GM19397 (cell line): ENCODE data around the gene ERGIC1.

ENCODE experiments used
- ATAC-seq: cut with Tn5 transposase; IDR thresholded peaks from one replicate; pipeline ENCODE4 v1.9.1; 2021; ENCODE audit warnings: mild to moderate bottlenecking, moderate library complexity; ENCODE audit not compliant: unreplicated experiment

The ERGIC1 gene

DNA sequence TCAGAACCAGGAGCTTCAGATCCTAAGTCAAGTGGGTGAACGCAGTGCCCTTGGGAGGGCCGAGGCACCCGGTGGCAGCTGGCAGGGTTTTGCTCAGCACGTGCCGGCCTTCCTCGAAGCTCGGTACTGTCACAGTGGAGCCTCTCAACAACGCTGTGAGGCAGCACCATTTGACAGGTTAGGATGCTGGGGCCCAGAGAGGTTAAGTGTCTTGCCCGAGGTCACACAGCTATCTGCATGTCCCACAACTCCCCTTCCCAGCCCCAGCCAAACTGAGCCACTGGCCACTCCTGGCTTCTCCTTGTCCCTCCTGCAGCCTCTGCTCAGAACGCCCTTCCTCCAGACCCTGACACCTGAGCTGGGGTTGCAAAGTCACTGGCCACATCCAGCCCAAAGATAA, 81.5 kb downstream of the ERGIC1 start:
- no peak for ATAC-seq

- ATAC-seq, result no peak
Measured at GRCh38 chr5:172918421-172919371, 84.6 kb downstream of the ERGIC1 start.

GRCh38 chr5:172919525-172920446, 85.7 kb downstream of the ERGIC1 start:
- no peak for ATAC-seq

- ATAC-seq, result no peak
Measured at GRCh38 chr5:172920447-172920849, 86.4 kb downstream of the ERGIC1 start.

DNA sequence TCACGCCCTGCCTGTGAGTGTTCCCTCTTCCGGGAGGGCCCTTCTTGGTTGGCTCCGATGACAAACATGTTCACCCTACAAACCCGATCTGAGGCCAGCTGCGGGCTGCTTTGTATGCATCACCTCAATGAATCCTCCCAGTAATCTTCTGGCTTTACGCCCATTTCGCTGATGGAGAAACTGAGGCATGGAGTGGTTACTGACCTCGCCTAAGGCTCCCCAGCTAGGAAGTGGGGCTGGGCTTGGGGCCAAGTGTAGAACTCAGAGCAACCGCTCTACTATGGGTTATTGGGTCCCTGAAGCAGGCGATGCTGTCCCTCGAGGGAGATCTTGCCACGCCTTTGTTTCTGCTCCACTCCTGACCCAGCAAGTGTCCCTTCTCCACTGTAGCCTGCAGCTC, 86.9 kb downstream of the ERGIC1 start:
- no peak for ATAC-seq

DNA sequence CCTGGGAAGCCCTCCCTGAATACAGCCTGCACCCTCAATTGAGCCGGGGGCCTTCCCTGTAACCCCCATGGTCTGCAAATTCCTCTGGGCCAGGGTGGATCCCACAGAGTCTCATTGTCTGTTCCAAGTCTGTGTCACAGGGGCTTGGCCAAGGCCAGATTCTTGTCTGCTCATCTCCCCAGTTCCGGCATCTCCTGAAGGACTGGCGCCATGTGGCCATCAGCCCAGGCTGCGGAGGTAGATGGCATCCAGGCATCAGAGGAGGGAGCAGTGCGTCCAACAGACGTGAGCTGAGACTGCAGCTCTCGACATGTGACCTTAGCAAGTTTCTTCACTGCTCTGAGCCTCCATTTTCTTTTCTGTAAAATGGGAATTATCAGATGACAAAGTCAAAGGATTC, 87.9 kb downstream of the ERGIC1 start:
- no peak for ATAC-seq

DNA sequence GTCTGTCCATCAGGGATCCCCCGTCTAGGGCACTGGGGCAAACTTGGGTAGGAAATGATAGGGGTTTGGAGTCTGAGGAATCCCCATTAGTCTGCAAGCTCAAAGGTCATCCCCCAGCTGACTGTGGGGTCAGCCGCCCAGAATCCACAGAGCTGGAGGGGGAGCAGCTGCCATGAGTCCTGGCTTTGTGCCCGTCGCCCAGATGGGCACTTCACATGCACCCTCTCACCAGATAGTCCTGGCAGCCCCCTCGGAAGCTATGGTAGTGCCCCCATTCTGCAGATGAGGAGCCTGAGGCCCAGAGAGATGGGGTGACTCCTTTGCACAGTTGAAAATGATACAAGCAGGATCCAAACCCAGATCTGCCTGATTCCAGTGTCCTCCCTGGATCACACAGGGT, 89.5 kb downstream of the ERGIC1 start:
- ATAC-seq, result no peak

DNA sequence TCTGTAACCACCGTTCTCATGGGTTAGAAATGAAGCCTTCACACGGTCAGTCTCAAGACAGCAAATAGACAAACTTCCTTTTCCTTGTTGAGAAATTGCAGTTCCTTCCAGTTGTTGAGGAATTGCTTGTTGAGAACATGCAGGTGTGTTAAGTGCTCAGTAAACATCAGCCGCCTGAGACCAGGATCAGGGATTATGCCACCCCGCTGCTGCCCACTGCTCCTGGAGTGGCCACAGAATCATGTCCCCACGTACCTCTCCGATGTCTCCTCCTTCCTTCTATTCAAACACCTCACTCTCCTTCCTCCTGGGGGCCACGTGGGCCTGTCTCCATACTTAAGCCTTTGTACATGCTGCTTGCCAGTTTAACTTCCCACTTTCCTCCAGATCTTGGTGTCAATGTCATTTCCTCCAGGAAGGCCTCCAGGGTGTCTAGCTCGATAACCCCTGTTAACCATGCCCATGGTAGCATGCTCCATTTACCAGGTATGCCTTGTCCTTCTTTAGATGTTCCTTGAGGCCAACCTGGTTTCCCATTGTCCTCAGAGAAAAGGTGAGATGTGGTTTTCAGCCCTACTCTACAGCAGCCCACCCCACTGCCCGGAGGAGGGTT, 91.4 kb downstream of the ERGIC1 start:
- no peak for ATAC-seq

- no peak for ATAC-seq
Measured at GRCh38 chr5:172926008-172926523, 92.0 kb downstream of the ERGIC1 start.

DNA sequence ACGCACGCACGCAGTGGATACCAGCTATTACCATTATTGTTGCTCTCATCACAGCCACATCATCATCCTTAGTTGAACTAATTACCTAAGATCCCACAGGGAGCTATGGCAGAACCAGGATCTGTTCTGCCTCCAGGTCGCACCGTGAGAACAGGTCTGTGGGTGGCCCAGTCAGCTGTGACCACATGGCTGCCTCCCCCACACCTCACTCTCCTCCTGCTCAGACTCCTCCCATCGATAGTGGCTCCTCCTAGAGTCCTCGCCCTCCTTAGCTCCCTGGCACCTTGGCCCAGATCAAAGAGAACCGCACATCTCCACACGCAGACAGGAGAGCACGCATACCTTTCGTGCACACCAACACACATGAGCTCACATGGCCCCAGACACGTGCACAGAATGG, 92.7 kb downstream of the ERGIC1 start:
- ATAC-seq, result no peak

- no peak for ATAC-seq
Measured at GRCh38 chr5:172929371-172929838, 95.4 kb downstream of the ERGIC1 start.

DNA sequence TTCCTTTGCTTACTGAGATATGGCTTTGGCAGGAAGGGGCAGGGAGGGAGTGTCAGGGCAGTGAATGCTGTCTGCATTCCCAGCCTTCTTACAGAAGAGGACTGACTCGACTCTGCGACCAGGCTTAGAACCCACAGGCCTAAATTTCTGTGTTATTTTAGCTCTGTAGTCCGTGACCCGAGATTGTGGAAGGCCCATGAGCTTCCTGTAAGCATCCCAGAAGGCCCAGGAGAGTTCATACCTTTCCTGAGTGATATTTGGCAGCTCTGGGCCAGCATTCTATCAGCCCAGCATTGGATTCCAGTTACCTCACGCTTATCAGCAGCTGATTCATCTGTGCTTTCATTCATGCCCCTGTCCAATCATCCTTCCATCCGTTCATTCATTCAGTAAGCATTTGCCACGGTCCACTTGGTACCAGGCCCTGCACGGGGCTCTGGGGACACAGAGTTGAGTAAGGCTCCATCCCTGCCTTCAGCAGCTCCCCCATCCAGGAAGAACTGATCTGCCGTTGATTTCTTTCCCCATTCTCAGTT, 97.0 kb downstream of the ERGIC1 start:
- no peak for ATAC-seq

GRCh38 chr5:172932313-172933017, 98.4 kb downstream of the ERGIC1 start:
- no peak for ATAC-seq

- no peak for ATAC-seq
Measured at GRCh38 chr5:172933238-172933637, 99.2 kb downstream of the ERGIC1 start.

- no peak for ATAC-seq
Measured at GRCh38 chr5:172935096-172935495, 101.0 kb downstream of the ERGIC1 start.

DNA sequence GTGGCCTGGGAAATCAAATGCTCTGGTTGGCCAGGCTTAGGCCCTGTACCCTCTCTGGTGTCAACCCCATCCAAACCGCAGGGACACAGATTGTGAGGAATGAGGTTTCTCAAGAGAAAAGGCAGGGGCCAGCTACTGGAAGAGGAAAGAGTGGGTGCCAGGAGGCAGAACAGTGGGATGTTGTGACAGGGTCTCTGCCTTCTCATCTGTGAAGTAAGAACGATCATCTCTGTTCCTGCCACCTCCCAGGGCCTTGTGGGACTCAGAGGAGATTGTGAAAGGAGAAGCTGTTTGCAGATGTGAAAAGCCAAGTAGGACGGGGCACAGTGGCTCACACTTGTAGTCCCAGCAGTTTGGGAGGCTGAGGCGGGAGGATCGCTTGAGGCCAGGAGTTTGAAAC, 102.3 kb downstream of the ERGIC1 start:
- ATAC-seq, result no peak

DNA sequence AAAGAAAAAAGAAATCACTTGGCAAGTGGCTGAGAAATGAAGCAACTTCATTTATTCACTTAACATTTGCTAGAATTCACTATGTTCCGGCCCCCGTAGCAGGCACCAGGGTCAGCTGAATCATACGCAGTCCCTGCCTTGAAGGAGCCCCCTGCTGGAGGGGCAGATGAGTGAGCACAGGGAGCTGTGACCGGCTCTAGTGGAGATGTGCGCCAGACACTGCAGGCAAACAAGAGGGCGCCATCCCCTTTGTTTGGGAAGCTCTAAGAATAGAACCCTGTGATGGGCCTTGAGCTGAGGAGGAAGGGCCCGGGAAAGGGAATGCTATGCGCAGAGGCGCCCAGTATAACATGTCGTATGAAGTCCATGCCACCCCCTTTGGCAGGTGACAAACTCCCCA, 105.0 kb downstream of the ERGIC1 start:
- no peak for ATAC-seq

DNA sequence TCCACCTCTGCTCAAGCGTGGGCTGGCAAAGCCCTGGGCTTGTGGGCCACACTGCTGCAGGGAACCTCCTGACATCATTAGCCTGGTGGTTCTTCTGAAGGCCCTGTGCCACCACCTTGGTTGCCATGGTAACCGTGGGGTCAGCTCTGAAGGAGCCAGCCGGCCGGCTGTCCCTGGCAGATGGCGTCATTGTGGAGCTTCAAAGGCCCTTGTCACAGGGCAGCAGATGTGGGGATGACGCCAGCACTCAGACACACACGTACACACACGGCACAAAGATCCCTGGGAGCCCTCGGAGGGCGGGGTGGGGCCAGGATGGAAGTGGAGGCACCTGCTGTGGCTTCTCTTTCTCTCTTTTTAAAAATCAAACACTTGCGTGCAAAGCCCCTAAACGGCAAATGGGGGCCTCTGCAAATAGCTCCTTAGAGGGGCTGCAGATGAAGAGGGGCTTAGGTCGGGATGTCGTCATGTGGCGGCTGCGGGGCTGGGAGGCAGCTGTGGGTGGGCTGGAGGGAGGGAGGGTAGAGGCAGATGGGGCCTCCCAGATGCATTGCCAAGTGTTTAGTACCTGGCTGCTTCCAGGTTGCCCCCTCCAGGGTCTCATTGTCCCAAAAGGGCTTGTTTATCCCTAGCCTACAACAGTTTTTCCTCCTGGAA, 105.7 kb downstream of the ERGIC1 start:
- ATAC-seq, result no peak

DNA sequence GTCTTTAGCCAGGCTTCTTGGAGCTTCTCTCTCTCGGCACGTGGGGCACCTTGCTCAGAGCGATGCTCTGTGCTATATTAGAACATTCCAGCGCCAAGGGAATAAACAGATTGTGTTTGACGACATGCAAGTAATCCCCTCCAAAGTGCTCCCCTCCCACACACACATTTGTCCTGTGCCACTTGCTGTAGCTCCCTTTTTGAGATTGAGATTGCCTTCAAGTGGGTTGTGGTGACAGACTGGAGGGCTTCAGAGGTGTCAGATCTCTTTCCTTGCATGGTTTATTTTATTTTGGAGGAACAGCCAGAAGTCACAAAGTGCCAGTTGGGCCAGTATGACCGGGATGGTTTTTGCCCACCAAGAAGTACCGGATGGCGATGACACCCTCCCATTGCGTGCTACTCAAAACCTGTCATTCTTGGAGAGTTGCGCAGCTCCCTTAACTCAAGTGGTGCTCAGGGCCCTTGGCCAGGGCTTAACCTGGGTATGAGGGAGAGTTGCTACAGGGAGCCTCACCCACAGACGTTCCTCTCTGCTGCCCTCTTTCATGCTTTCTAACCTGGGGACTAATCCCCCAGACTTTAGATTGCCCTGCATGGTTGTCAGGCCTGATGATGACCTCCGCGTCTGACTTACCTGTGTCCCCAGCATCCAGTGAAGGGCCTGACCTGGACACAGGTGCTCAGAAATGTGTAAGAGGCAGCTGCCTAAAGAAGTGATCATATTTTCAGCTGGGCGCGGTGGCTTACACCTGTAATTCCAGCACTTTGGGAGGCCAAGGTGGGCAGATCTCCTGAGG, 106.4 kb downstream of the ERGIC1 start:
- no peak for ATAC-seq
